RPMI8226 (cell line): ENCODE data around the gene SEC22C.

Experiments
- DNase-seq: peaks from one replicate; pipeline ENCODE4 v3.0.0-alpha.2; 2015

SEC22C gene

DNA sequence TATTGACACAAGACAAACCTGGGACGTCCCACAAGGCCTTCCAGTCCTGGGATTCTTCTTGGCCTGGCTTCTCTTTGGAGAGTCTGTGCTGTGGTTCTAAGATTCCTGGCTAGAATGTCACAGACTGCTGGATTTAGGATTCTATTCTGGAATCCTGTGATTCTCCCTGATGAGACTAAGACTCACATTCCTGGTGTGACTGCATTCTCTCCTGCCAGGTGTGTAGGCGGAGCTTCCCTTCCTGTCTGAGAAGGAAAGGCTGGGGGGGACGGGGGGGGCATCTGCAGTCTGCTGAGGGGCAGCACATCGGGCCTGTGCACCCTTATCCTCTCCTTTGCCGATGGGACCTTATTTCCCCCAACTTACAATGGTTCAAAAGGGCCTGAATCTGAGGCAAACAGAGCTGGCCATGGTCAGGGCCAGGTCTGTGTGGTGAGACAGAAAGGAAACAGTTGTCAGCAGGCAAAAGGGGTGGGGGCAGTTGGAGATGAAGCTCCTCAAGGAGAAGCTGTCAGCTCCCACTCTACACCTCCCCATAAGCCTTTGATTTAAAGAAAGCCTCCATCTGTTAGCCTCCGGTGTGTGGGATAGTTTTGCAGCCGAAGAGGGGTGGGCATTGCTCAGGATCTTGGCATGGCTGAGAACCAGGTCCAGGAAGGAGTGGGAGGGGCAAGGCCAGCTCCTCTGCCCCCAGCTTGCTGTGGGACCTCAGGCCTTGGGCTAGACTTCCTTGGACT, 48.4 kb downstream of the SEC22C start:
- DNase-seq, result no peak

DNA sequence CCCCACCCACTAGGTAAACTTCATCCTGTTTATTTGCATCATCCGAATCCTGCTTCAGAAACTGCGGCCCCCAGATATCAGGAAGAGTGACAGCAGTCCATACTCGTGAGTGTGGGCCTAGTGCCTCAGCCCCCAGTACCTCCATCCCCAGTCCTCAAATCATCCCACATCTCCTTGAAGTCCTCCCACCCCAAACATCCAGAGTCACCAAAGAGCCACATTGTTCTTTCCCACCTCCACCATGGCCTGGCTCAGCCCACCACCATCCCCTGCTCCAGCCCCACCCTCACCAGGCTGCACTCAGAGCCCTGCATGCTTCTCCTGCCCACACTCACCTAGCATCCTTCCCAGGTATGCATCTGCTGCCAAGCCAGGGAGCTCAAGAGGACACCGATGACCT, 49.5 kb downstream of the SEC22C start:
- no peak for DNase-seq

DNA sequence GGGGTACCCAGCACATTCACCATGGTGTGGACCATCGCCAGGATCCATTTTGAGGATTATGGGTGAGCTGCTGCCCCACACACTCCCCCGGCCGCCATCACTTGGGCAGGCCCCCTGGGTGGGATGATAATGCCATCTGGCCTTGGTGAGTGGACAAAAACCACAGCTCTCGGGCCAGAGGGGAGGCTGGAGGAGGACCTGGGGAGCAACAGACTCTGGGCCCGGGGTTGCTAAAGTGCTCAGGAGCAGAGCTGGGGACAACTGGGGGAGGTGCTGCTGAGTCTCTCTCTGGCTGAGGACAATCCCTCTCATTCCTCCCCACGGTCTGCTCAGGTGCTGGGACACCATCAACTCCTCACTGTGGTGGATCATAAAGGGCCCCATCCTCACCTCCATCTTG, 50.3 kb downstream of the SEC22C start:
- no peak for DNase-seq

DNA sequence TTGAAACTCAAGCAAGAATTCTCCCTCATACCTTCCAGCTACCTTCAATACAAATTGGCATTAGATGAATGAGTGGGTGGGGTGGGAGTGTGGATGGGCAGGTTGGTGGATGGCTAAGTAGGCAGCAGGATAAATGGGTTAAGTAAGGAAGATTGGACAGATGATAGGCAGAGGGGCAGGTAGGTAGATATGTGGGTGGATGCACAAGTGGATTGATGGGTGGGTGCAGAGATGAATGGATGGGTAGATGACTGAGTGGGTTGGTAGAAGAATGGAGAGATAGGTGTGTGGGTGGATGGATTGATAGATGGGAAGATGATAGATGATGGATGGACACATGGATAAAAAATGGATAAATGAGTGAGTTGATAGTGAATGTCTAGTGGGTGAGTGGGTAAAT, 51.7 kb downstream of the SEC22C start:
- DNase-seq, result no peak

DNA sequence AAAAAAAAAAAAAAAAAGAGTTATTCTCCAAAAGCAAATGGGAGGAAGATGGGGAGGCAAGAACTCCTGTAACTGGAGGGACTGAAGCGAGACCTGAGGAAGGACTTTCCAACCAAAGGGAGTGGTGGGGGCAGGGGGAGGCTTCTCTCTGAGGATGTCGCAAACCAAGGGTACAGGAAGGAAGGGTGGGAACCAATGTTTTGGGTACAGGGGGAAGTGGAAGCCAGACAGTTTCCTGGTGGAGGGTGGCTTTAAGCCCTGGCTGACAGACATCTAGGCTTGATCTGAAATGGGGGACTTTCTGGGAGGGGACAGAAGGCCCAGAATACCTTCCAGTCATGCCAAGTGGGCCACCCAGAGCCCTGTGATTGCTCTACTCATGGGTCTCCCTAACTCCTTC, 52.3 kb downstream of the SEC22C start:
- DNase-seq, result no peak

DNA sequence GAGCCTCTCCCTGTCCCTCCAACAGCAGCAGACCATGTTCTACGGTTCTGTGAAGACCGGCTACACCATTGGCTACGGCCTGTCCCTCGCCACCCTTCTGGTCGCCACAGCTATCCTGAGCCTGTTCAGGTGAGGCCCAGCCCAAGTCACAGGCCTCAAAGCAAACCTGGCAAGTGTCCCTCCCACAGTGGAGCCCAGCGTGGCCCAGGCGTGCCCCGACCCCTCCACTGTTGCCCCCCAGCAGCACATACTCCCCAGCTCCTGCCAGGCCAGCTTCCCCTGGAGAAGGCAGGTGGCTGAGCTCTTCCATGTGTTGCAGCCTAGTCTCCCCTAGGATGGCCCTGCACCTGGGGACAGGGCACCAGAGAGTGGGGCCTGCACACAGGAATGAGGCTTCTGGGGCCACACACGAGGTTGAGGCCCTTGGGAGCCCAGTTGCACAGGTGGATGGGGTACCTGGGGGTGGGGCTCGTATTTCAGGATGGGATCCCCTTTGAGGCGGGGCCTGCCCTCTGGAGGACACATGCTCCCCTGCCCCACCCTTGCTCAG, 54.3 kb downstream of the SEC22C start:
- no peak for DNase-seq

DNA sequence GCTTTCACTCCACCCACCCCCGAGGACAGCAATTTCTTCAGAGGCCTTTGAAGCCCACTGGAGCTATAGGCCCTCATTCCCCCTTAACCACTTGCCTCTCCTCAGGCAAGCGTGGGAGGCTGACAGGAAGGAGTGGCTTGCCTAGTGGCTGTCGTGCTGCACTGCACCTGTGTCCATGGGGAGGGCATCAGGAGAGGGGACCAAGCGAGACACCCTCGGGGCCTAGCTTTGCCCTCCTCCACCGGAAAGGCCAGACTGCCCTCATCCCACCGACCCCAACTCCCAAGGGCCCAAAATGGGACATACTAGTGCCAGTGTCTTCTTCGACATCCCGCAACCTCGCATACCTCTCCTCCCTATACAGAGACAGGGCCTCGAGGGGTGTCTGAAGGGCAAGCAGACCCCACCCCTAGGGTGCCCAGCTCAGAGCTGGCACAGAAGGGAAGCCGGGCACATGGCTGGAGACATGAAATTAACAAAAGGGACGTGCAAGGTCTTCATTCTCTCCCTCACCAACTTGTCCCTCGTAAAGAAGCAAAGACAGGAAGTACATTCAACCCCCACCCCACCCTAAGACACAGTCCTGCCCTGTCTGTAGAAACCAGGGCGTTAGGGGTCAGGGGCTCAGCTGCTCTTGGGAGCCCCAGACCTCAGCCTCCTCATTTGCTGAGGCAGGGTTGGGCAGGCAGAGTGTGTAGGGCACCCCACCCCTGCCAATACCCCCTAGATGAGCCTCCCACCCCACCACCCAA, 55.0 kb downstream of the SEC22C start:
- no peak for DNase-seq

DNA sequence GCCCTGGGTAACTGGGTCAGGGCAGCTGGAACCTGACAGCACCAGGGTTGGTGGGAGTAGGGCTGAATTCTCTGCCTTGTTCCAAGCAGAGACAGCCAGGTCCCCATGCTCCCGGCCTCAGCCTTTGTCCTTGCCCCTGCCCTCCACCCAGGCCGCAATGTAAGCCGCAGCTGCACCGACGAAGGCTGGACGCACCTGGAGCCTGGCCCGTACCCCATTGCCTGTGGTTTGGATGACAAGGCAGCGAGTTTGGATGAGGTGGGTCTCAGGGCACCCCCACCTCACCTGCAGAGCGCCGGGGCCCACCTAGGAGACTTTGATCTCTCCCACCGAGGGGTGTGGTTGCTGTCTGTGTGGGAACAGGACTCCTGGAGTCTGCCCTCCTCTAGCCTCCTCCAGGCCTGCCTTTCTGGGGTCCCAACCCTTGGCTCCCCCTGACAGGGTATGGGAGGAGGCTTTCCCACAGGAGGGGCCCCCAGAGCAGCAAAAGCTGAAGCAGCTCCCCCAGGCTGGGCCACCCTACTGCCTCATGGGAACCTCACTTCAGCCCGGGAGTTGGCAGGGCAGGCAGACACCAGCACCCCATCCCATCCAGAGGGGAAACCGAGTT, 55.9 kb downstream of the SEC22C start:
- no peak for DNase-seq

DNA sequence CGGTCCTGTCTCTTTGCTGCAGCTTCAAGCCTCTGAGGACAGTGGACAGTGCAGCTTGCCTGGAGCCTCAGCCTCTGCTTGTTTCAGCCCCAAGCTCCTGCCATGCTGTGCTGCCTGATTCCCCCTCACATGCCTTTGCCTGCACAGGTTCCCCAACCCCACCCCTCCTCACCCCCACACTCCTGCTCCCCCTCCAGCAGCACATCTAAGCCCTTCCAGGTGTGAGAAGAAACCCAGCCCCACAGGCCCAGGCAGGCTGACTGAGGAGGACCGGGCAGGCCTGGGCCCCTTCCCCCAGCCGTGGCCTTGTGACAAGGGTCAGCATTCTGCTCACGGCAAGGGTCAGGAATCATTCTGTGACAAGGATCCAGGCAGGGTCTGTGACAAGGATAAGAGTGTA, 56.6 kb downstream of the SEC22C start:
- DNase-seq, result no peak

DNA sequence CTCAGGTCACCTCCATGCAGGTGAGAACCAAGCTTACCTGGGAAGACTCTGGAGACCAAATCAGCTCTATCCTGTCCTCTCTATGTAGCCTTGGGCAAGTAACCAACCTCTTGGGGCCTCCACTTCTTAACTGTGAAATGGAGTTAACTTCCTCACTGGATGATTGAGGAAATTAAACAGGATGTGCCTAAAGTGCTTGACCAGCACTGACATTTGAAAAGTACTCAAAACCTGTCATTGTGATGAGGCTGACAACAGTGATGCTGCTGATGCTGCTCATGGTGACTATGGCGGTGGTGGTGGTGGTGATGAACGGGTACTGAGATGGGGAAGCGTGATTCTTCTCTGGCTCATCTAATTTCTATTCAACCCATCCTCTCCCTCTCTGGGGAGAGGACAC, 57.0 kb downstream of the SEC22C start:
- no peak for DNase-seq

DNA sequence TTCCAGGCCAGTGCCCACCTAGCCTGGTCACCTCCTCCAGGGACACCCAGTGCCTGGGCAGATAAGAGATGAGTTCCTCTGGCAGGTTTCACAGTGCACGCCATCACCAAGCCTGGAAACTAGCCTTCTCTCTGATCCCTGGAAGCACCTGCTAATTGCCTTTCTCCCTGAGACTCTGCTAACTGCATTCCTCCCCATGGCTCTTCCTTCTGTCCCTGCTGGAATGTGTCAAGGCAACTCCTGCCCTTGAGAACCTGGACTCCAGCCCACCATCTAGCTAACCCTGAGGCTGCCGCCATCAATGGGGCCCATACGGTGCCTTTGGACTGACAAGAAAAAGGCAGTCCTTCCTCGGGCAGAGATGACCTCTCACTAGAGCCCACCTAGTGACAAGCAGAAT, 60.9 kb downstream of the SEC22C start:
- DNase-seq, result no peak

DNA sequence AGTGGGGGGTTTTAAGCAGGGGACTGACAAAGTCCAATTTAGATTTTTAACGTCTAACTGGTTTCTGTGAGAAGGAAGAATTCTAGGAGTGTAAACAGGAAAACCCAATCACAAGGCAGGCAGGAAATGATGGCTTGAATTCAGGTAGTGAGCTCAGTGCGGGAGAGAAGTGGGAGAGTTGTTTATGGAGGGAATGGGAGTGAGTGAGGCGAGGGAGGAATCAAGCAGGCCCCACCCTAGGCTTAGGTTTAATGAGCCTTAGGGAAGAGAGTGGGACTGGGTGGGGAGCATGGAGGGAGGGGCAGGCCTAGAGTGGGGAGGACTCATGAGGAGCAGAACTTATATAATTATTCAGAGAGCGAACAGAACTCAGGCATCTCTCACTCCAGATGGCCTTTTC, 61.4 kb downstream of the SEC22C start:
- DNase-seq, result no peak

DNA sequence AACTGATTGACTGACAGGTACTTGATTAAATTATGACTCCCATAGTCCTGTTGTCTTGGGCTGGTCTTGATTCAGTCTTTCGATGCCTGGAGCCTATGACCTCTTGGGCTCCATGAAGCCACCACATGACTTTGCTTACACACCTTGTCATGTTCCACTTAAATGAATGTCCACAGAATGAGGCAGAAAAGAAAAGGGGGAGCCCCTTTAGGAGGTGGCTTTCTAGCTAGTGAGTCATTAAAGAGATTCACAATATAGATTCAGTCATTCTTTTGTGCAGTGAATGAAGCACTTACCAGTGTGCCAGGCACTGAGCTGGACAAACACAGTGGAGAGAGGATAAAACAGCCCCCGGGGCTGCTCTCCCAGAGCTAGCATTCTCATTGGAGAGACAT, 62.2 kb downstream of the SEC22C start:
- DNase-seq, result no peak

DNA sequence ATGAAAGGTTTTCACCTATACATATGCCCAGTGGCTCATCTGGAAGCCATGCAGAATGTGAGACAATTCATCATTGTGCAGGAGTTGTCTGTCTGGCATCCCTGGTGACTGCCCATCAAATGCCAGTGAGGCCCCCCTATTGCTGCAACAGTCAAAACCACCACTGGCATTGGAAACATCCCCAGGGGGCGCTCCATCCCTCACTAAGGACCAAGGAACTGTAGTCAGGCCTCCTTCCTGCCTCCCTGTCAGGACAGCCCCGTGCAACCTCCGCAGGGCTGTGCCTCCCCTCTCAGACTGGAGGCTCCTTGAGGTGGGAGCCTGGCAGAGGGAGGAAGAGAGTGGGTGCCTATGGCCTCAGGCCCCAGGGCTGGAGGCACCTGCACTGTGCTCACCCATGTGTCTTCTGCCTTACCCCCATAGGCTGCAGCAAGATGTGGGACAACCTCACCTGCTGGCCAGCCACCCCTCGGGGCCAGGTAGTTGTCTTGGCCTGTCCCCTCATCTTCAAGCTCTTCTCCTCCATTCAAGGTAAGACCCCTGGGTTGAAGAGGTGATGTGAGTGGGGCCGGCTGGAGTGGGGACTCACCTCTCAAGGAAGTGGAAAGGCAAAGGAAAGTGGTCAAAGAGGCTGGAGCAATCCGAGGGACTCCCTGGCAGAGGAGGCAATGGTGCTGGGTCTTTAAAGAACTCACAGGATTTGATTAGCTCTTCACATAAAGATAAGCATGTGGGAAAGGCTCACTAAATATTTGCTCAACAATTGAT, 62.8 kb downstream of the SEC22C start:
- no peak for DNase-seq

DNA sequence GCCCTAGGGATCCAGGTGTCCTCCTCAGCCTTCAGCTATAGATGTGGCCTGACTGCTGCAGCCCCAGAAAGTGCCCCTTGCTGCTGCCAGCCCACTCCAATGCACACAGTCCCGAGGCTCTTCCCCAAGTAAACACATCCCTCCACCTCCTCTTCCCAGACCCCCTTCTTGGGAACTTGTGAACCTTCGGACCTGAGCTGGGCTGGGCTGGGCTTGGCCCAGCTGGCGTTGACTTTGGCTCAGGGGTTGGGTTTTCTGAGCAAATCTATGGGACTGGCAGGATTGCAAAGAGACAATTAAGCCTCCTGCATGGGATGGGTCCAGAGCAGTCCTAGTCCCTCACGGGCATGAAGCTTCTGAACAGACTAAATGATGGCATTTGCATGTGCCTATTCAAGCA, 64.7 kb downstream of the SEC22C start:
- DNase-seq, result no peak

DNA sequence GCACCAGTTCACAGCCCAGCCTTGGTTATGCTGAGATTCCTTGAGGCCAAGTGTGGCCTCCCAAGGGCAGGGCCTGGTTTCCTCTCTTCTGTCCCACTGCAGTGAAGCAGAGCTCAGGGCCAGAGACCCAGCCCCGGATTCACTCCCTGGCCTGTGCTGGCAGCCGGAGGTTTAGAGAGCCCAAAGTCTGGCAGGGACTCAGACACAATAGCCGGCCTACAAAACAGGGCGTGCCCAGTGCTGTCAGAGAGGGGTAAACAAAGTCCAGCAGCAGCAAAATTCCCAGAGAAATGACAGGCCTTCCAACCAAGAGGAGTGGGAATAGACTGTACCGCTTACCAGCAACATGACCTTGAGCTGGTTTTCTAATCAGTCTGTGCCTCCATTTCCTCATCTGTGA, 65.3 kb downstream of the SEC22C start:
- no peak for DNase-seq

DNA sequence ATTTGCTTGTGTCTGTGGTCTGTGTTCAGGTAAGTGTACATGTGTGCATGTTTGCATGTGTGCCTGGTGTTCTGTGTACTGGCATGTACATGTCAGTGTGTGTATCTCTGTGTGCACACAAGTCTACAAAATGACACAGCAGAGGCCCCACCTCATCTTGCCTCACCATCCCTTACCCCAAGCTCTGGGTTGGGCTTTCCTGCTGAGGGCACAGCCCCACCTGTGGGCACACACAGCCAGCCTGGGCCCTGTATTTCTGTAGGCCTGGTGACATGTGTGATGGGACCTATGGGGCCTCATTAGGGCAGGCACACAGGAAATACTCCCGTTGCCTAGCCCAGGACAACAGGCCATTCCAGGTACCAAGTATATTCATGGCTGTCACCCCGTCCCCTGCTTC, 65.8 kb downstream of the SEC22C start:
- no peak for DNase-seq

DNA sequence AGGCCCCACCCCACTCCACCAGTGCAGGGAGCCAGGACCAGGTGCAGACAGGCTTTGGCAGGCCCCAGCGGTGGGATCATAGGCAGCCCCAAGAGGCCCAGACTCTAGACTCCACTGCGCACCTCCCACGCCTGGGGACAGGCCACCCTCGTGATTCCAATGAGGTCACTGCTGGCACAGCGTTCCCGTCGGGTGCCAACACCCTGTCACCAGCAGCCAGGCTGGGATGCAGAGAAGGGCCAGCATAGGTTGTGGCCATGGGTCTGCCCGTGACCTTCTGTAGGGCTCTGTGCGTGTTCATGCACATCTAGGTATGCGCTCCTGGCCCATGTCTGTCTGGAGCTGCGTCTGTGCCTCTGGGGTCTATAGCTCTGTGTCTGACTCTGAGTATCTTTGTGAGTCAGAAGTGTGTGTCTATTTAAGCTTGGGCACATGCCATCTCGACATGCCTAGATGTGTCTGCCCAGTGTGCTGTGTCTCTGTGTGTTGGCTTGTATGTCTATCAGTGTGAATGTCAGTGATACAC, 66.3 kb downstream of the SEC22C start:
- DNase-seq, result no peak

DNA sequence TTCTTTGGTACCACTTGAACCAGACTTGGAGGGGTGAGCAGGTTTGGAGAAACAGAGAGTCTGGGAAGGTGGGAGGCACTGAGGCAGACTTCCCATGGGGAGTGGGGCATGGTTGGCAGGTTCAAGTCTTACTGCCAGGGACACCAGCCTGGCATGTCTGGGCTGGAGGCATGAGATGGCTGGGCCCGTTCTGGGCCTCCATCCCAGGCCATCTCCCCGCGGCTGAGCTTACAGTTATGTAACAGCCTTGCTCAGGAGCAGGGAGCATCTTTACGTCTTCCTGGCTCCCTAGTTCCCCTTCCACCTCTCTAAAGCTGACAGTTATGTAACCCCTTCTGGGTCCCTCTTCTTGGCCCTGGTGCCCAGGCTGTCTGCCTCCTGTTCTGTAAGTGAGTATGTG, 66.9 kb downstream of the SEC22C start:
- DNase-seq, result no peak

DNA sequence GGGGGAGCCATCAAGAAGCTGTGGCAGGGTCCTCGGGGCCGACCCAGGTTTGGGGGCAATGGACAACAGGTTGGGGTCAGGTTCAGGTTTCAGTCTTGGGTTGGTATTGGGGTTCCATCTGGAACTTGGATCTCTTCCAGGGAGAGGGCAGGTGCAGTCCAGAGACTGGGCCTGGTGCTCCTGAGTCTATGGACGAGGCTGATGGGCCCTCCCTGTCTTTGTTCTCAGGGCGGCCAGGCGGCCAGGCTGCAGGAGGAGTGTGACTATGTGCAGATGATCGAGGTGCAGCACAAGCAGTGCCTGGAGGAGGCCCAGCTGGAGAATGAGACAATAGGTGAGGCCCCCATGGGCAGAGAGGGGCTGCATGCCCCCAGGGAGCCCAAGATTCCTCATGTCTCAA, 68.2 kb downstream of the SEC22C start:
- DNase-seq, result no peak

DNA sequence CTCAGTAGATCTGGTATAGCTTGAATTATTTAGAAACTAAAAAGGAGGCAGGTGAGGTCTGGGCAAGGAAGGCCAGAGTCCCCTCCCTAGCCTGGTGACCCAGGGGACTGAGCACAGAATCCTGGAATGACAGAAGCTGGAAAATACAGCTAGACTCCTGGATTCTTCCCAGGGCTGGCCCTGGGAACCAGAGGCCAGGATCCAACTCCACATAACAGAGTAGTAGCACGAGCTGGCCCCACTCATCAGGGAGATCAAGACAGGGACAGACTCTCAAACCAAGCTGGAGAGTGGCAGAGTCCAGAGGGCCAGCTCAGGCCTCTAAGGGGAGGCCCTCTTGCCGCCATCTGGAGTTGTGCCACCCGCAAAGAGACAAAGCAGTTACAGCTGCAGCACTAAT, 68.6 kb downstream of the SEC22C start:
- DNase-seq, result no peak

DNA sequence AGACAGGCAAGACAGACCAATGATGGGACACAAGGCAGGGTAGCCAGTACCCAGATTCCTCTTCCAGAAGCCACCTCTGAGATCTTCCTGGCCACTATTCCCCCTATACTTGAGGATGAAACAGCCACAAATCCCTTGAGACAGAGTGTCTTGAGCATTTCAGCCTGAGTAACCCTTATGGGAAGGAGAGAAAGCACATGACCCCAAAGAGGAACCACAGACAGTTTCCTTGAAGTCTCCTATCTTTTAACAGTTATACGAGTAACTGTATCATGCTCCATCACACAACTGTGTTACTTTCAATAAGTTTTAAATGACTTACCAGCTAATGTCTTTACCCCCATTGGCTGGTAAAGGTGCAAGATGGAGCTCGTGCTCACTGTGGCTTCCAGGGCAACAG, 70.0 kb downstream of the SEC22C start:
- DNase-seq, result no peak

DNA sequence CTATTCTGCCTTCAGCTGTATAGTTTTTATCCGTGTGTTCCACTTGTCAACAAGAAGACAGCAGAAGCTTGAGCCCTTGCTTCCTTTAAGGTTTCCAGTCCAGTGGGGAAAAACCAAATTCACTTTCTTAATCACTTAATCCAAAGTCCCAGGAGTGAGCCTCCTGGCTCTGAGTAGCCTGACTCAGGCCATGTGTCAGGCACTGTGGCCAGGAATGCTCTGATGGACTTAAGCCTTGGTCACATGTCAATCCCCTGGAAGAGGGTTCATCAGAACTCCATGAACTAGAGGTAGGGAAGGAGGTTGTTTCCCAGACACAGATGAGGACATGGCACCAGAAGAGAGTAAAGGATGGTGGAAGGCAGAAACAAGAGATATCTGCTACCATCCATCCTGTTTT, 70.6 kb downstream of the SEC22C start:
- no peak for DNase-seq
